GM18498 (cell line): ENCODE results near the gene HSPB9.
"Not testable (repeated sequence)": the region's sequence is repeated elsewhere in the genome, so short reads cannot be mapped to it uniquely, and the experiment has no call there.

Source experiments
- ATAC-seq: cut with Tn5 transposase; IDR thresholded peaks from one replicate; pipeline ENCODE4 v1.9.1; 2021; ENCODE audit warnings: mild to moderate bottlenecking, moderate library complexity; ENCODE audit not compliant: unreplicated experiment

HSPB9 gene

GRCh38 chr17:42140690-42141089 lies 18.1 kb downstream of the HSPB9 start:
- ATAC-seq: not testable (repeated sequence)

- ATAC-seq: no peak
These were observed 18.8 kb downstream of the HSPB9 start for GRCh38 chr17:42141382-42141781.

- ATAC-seq: no peak
These were observed 19.8 kb downstream of the HSPB9 start for GRCh38 chr17:42142371-42142896.

GRCh38 chr17:42143138-42143537 lies 20.5 kb downstream of the HSPB9 start:
- not testable (repeated sequence) for ATAC-seq

- no peak for ATAC-seq
These were observed 24.5 kb downstream of the HSPB9 start for GRCh38 chr17:42146911-42147607.

GRCh38 chr17:42153919-42154742 lies 31.5 kb downstream of the HSPB9 start:
- ATAC-seq: no peak

GRCh38 chr17:42155614-42156045 lies 33.0 kb downstream of the HSPB9 start:
- ATAC-seq: no peak

- ATAC-seq: no peak
These were observed 37.4 kb downstream of the HSPB9 start for GRCh38 chr17:42159796-42160530.

- ATAC-seq: no peak
These were observed 37.9 kb downstream of the HSPB9 start for GRCh38 chr17:42160531-42160910.

GRCh38 chr17:42163113-42163512 lies 40.5 kb downstream of the HSPB9 start:
- no peak for ATAC-seq

GRCh38 chr17:42163696-42164407 lies 41.2 kb downstream of the HSPB9 start:
- ATAC-seq: no peak

GRCh38 chr17:42165751-42166150 lies 43.1 kb downstream of the HSPB9 start:
- no peak for ATAC-seq

GRCh38 chr17:42166196-42166763 lies 43.7 kb downstream of the HSPB9 start:
- no peak for ATAC-seq

GRCh38 chr17:42167807-42168206 lies 45.2 kb downstream of the HSPB9 start:
- no peak for ATAC-seq

- no peak for ATAC-seq
These were observed 46.7 kb downstream of the HSPB9 start for GRCh38 chr17:42169351-42169750.

- ATAC-seq: no peak
These were observed 49.2 kb downstream of the HSPB9 start for GRCh38 chr17:42171831-42172230.
